A673 (cell line): ENCODE measurements around the gene ACSL1.

Source experiments
- CTCF ChIP-seq: fragments of 300-800, 200-600 bp; sonication (generic); conservative IDR thresholded peaks from 2 replicates; pipeline ENCODE4 v1.5.1; 2017; ENCODE audit warnings: low read depth, mild to moderate bottlenecking, antibody characterized with exemption, low read length, moderate library complexity, mixed read lengths
- EZH2 ChIP-seq: fragments of 200-600 bp; sonication (generic); IDR thresholded peaks from 2 replicates; pipeline ENCODE4 v1.6.1; 2017; ENCODE audit warnings: borderline replicate concordance, low read depth, mild to moderate bottlenecking, mixed read lengths, antibody characterized with exemption, low read length; ENCODE audit not compliant: poor library complexity, severe bottlenecking

DNA sequence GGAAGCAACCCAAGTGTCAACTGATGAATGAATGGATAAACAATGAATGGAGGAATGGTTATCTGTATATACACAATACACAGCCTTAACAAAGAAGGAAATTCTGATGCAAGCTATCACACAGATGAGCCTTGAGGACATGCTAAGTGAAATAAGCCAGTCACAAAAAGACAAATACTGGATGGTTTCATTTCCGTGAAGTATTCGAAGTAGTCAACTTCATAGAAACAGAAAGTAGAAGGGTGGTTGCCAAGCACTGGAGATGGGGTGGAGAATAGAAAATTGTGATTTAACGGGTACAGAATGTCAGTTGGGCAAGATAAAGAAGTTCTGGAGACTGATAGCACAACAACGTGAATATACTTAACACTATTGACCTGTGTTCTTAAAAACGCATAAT, 120.1 kb downstream of the ACSL1 start:
- no peak for TF ChIP-seq CTCF
- TF ChIP-seq EZH2, result no peak
